Small intestine (tissue), 7 donors: ENCODE measurements around the gene SLCO4A1. TPM values are rescaled to one million over a fixed set of nuclear protein-coding genes. Genes with fewer than 3 reads are reported as not detected.
"Not testable (repeated sequence)": the region's sequence is repeated elsewhere in the genome, so short reads cannot be mapped to it uniquely, and the experiment has no call there.

Experiments used
- DNase-seq, 2 donors: peaks; one replicate each; pipeline versions ENCODE4 v3.0.0 to v3.0.0-alpha.2; 2013
- FAIRE-seq: peaks from 2 replicates; lab custom pipeline; 2012; peaks lifted over from hg19 to GRCh38; lab: Jason Lieb, UNC
- H3K27ac ChIP-seq, 3 donors: one replicate each; pipeline ENCODE4 v1.5.1; 2013; ENCODE audit warnings: low read length in 2 of 3, mild to moderate bottlenecking in 2 of 3, control low read depth in 1 of 3, inconsistent platforms in 1 of 3, low read depth in 1 of 3, moderate library complexity in 1 of 3
- H3K27me3 ChIP-seq, 3 donors: one replicate each; pipeline ENCODE4 v1.6.1; 2013; ENCODE audit warnings: low read length in 3 of 3, inconsistent platforms in 1 of 3; ENCODE audit not compliant: control insufficient read depth in 3 of 3, insufficient read depth in 3 of 3
- H3K36me3 ChIP-seq, 3 donors: one replicate each; pipeline ENCODE4 v1.6.1; 2013; ENCODE audit warnings: low read length in 3 of 3, inconsistent platforms in 1 of 3, low read depth in 1 of 3, mild to moderate bottlenecking in 1 of 3, moderate library complexity in 1 of 3; ENCODE audit not compliant: control insufficient read depth in 3 of 3, insufficient read depth in 2 of 3
- H3K4me1 ChIP-seq, 3 donors: one replicate each; pipeline ENCODE4 v1.6.1; 2013; ENCODE audit warnings: low read length in 2 of 3, inconsistent platforms in 1 of 3, low read depth in 1 of 3, mild to moderate bottlenecking in 1 of 3, moderate library complexity in 1 of 3; ENCODE audit not compliant: control insufficient read depth in 3 of 3, insufficient read depth in 2 of 3
- H3K4me3 ChIP-seq, 3 donors: one replicate each; pipeline ENCODE4 v1.5.1; 2013; ENCODE audit warnings: low read length in 3 of 3, control low read depth in 1 of 3, inconsistent platforms in 1 of 3, low read depth in 1 of 3, mild to moderate bottlenecking in 1 of 3, moderate library complexity in 1 of 3
- H3K9me3 ChIP-seq, 2 donors: one replicate each; pipeline ENCODE4 v1.6.1; 2013; ENCODE audit warnings: low read depth in 1 of 2, low read length in 1 of 2; ENCODE audit not compliant: control insufficient read depth in 2 of 2, insufficient read depth in 1 of 2
- WGBS, 3 donors: extraction: QIAGEN DNeasy Blood & Tissue Kit; methylation state at CpG; one replicate each; pipeline ENCODE4 v1.1.7; 2013; 5-methylcytosine and 5-hydroxymethylcytosine counted together
- polyA plus RNA-seq, 4 donors: library from polyadenylated mRNA; stranded (reverse) in 3 of 4; unstranded in 1 of 4; fragments of 200-250 nt in 3 of 4; fragments of 120-200 nt in 1 of 4; gene quantifications; one replicate each; pipeline versions ENCODE4 v1.2.1 to v1.2.3, GENCODE V29; 2013
- donor health status: healthy with polysubstance abuse.
- donor health status: control.
- donor health status: control.
- donor health status: Bipolar disorder and iron deficiency.
- donor health status: healthy.

The SLCO4A1 gene
- polyA plus RNA-seq, 4 donors: 0.58 to 22.4 (median 3.5) TPM

DNA sequence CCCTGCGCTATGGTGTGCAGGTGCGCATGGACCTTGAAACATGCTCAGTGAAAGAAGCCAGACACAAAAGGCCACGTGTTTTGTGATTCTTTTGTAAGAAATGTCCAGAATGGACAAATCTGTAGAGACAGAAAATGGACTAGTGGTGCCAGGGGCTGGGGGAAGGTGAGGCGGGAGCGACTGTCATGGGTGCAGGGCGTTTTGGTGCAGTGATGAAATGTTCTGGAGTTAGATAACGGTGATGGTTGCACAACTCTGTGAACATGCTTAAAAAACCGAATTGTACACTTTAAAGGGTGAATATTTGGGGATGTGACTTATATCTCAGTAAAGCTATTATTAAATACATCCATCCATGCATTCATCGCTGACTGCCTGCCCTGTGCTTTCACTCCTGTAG is 34.7 kb downstream of the SLCO4A1 start:
- peaks cover 0 to 14% of the 10 kb centered on the region in 2 donors for H3K9me3 ChIP-seq
- DNase-seq (no peak), FAIRE-seq (no peak)
- no peak overlapping the region for H3K4me3 ChIP-seq
- WGBS, 3 donors: 77 to 87% (median 87%) methylated on average over 9 of the region's 9 CpGs
- no peaks in the 10 kb centered on the region for H3K4me1 ChIP-seq
- H3K27me3 ChIP-seq: peaks cover 0 to 5% (median 2%) of the 10 kb centered on the region in 3 donors
- no peaks in the 10 kb centered on the region for H3K36me3 ChIP-seq
- no peak overlapping the region for H3K27ac ChIP-seq

GRCh38 chr20:62677678-62678077 is 35.4 kb downstream of the SLCO4A1 start:
- H3K4me3 ChIP-seq: no peak overlapping the region
- FAIRE-seq: no peak

GRCh38 chr20:62678553-62678952 is 36.2 kb downstream of the SLCO4A1 start:
- 20 to 22% (median 22%) methylated on average over 9 of the region's 9 CpGs for WGBS, 3 donors
- no peak for FAIRE-seq
- H3K36me3 ChIP-seq: no peaks in the 10 kb centered on the region
- H3K9me3 ChIP-seq: peaks cover 0 to 14% of the 10 kb centered on the region in 2 donors
- H3K4me1 ChIP-seq: no peaks in the 10 kb centered on the region
- DNase-seq: no peak
- no peak overlapping the region for H3K27ac ChIP-seq
- H3K27me3 ChIP-seq: peaks cover 0 to 11% (median 2%) of the 10 kb centered on the region in 3 donors
- H3K4me3 ChIP-seq: no peak overlapping the region

More at GRCh38 chr20:62677678-62678077, 35.4 kb downstream of the SLCO4A1 start:
- DNase-seq: no peak
- Histone ChIP-seq H3K4me1 (no peaks in the 10 kb centered on the region), H3K36me3 (no peaks in the 10 kb centered on the region), H3K9me3 (peaks cover 0 to 14% of the 10 kb centered on the region in 2 donors), H3K27me3 (peaks cover 0 to 8% (median 2%) of the 10 kb centered on the region in 3 donors), H3K27ac (no peak overlapping the region)
- 76 to 78% (median 78%) methylated on average over 10 of the region's 10 CpGs for WGBS, 3 donors

- FAIRE-seq: no peak
- no peak overlapping the region for H3K27ac ChIP-seq
- WGBS, 3 donors: 91 to 96% (median 95%) methylated on average over 11 of the region's 11 CpGs
- H3K4me1 ChIP-seq: peaks cover 0 to 5% (median 0%) of the 10 kb centered on the region in 3 donors
- peaks cover 0 to 11% (median 2%) of the 10 kb centered on the region in 3 donors for H3K27me3 ChIP-seq
- no peak overlapping the region for H3K4me3 ChIP-seq
- DNase-seq: no peak
- peaks cover 0 to 14% of the 10 kb centered on the region in 2 donors for H3K9me3 ChIP-seq
- no peaks in the 10 kb centered on the region for H3K36me3 ChIP-seq
Observed at GRCh38 chr20:62679978-62680589, 37.8 kb downstream of the SLCO4A1 start.

- FAIRE-seq: no peak
- WGBS, 3 donors: 90 to 94% (median 91%) methylated on average over 30 of the region's 30 CpGs
Observed at GRCh38 chr20:62682912-62683517, 40.7 kb downstream of the SLCO4A1 start.

DNA sequence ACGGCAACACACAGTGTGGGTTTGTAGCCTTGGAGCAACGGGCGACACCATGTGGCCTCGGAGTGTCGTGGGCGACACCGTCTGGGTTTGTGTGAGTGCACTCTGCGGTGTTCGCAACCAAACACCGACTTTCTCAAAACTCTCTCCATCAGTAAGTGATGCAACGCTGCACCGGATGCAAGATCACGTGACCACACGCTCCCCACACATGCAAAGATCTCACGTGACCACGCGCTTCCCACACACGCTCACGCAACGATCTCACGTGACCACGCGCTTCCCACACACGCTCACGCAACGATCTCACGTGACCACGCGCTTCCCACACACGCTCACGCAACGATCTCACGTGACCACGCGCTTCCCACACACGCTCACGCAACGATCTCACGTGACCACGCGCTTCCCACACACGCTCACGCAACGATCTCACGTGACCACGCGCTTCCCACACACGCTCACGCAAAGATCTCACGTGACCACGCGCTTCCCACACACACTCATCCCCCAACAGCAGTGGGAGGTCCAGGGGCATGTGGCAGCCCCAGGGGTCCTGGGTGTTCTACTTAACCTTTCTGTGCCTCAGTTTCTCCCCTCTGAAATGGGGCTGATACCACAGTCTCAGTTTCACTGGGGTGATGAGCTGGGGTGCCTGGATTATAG is 41.5 kb downstream of the SLCO4A1 start:
- peaks cover 0 to 14% (median 2%) of the 10 kb centered on the region in 3 donors for H3K4me1 ChIP-seq
- H3K4me3 ChIP-seq, DNase-seq, H3K36me3 ChIP-seq, H3K27ac ChIP-seq, FAIRE-seq: not testable (repeated sequence)
- peaks cover 0 to 12% (median 2%) of the 10 kb centered on the region in 3 donors for H3K27me3 ChIP-seq
- WGBS, 3 donors: 97 to 98% (median 97%) methylated on average over 33 to 43 of the region's 52 CpGs
- peaks cover 0 to 14% of the 10 kb centered on the region in 2 donors for H3K9me3 ChIP-seq

More at GRCh38 chr20:62682912-62683517, 40.7 kb downstream of the SLCO4A1 start:
- peaks cover 0 to 12% (median 2%) of the 10 kb centered on the region in 3 donors for H3K27me3 ChIP-seq
- H3K36me3 ChIP-seq: no peaks in the 10 kb centered on the region
- no peak for DNase-seq
- no peak overlapping the region for H3K4me3 ChIP-seq
- H3K4me1 ChIP-seq: peaks cover 0 to 14% (median 2%) of the 10 kb centered on the region in 3 donors
- H3K27ac ChIP-seq: no peak overlapping the region
- H3K9me3 ChIP-seq: peaks cover 0 to 14% of the 10 kb centered on the region in 2 donors

DNA sequence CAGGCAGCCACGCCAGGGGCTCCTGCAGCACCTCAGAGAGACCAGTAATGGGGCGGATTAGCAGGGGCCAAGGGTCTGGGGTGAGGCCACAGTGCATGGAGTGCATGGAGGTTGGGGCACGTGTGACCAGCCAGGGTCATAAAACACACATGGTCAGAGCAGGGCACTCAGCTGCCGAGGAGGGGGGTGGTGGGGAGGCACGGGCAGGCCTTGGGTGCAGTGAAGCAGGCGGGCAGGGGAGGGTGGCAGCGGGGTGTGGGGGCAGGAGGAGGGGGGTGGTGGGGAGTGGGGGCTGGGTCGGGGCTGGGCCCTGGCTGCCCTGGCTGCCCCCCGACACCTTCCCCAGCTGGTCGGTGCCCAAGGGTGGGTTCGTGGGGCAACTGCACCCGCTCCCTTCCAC is 42.7 kb downstream of the SLCO4A1 start:
- H3K27me3 ChIP-seq: peaks cover 0 to 12% (median under 1%) of the 10 kb centered on the region in 3 donors
- H3K36me3 ChIP-seq: no peaks in the 10 kb centered on the region

More for the DNA sequence above, 42.7 kb downstream of the SLCO4A1 start:
- H3K4me3 ChIP-seq: no peak overlapping the region
- FAIRE-seq (no peak), DNase-seq (peak in 1 of 2 donors; percentile 14)
- WGBS, 3 donors: 33 to 56% (median 51%) methylated on average over 9 to 12 of the region's 12 CpGs
- H3K9me3 ChIP-seq: peaks cover 0 to 9% of the 10 kb centered on the region in 2 donors
- H3K27ac ChIP-seq: no peak overlapping the region
- H3K4me1 ChIP-seq: peaks cover 0 to 14% (median 2%) of the 10 kb centered on the region in 3 donors
